Activated CD8-positive, alpha-beta T cell treated with anti-CD3 and anti-CD28 coated beads for 36 hours (primary cell): ENCODE results near the gene AK2. TPM values are rescaled to one million over a fixed set of nuclear protein-coding genes. Genes with fewer than 3 reads are reported as not detected.
"Not testable (repeated sequence)": the region's sequence is repeated elsewhere in the genome, so short reads cannot be mapped to it uniquely, and the experiment has no call there.

Source experiments
- ATAC-seq: fragments of 200-7000 bp; cut with Tn5 transposase; one replicate; pipeline ENCODE4 v1.10.0; 2021; ENCODE audit warnings: mild to moderate bottlenecking, moderate library complexity
- CTCF ChIA-PET: fragments of 350-600 bp; sonication (Branson Sonifier 250); formaldehyde crosslinking; loops from one replicate; lab custom pipeline; 2021; ENCODE audit warnings: antibody characterized with exemption; lab: Charles Lee
- POLR2A ChIA-PET: fragments of 350-600 bp; sonication (Branson Sonifier 250); formaldehyde crosslinking; loops from one replicate; lab custom pipeline; 2021; ENCODE audit warnings: antibody characterized with exemption; lab: Charles Lee
- DNase-seq: peaks from one replicate; pipeline ENCODE4 v3.0.0-alpha.2; 2020
- H3K27ac Mint-ChIP-seq: one replicate; pipeline ENCODE4 v1.8.0; 2021; ENCODE audit warnings: mild to moderate bottlenecking, mixed read lengths
- H3K27me3 Mint-ChIP-seq: one replicate; pipeline ENCODE4 v1.8.0; 2021; ENCODE audit warnings: mixed read lengths
- H3K36me3 Mint-ChIP-seq: one replicate; pipeline ENCODE4 v1.8.0; 2021; ENCODE audit warnings: low read depth, mixed read lengths
- H3K4me1 Mint-ChIP-seq: one replicate; pipeline ENCODE4 v1.8.0; 2021; ENCODE audit warnings: low read depth, mixed read lengths
- H3K4me3 Mint-ChIP-seq: one replicate; pipeline ENCODE4 v1.8.0; 2021; ENCODE audit warnings: mild to moderate bottlenecking, moderate library complexity, mixed read lengths
- H3K9me3 Mint-ChIP-seq: one replicate; pipeline ENCODE4 v1.8.0; 2021; ENCODE audit warnings: mixed read lengths
- intact Hi-C: fragments of 100-400 bp; cut with micrococcal nuclease; formaldehyde crosslinking; loops from one replicate; pipeline ENCODE4 v1.10.0; 2022
- total RNA-seq, 2 experiments: library from RNA; stranded (reverse); gene quantifications; one replicate each; pipeline ENCODE4 v1.2.3, GENCODE V29; 2021
- TF ChIP-seq, protein P1 (sequence below): fragments of 200-600 bp; IDR thresholded peaks from one replicate; pipeline ENCODE4 v1.8.0; 2022; ENCODE audit warnings: antibody characterized with exemption, mild to moderate bottlenecking

AK2 gene
- total RNA-seq, 2 experiments from 2014 or later, result 404 TPM

DNA sequence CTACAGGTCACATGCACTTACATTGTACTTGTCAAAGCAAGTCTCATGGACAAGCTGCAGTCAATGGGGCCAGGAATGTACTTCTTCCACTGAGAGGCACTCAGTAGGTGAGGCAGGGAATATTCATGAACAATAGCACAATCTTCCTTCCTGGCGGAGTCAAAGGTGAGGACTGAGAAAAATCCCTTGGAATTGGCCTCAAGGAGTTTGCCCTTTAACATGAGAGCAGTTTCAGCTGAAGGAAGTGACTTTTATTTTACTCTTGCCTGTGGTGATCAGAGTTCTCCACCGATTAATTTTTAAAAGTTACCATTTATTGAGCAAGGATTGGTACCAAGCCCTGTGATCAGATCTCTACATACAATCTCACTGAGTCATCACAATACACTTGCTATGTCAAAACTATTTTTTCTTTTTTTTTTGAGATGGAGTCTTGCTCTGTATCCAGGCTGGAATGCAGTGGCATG lies 11.2 kb upstream of the AK2 start:
- Mint-ChIP-seq H3K27me3 (no peaks in the 10 kb centered on the region), H3K36me3 (no peaks in the 10 kb centered on the region), H3K4me3 (no peak overlapping the region), H3K4me1 (peaks cover 17% of the 10 kb centered on the region), H3K27ac (no peak overlapping the region), H3K9me3 (no peaks in the 10 kb centered on the region)
- TF ChIP-seq, protein P1, sequence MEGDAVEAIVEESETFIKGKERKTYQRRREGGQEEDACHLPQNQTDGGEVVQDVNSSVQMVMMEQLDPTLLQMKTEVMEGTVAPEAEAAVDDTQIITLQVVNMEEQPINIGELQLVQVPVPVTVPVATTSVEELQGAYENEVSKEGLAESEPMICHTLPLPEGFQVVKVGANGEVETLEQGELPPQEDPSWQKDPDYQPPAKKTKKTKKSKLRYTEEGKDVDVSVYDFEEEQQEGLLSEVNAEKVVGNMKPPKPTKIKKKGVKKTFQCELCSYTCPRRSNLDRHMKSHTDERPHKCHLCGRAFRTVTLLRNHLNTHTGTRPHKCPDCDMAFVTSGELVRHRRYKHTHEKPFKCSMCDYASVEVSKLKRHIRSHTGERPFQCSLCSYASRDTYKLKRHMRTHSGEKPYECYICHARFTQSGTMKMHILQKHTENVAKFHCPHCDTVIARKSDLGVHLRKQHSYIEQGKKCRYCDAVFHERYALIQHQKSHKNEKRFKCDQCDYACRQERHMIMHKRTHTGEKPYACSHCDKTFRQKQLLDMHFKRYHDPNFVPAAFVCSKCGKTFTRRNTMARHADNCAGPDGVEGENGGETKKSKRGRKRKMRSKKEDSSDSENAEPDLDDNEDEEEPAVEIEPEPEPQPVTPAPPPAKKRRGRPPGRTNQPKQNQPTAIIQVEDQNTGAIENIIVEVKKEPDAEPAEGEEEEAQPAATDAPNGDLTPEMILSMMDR, result no peak
- DNase-seq (no peak), ATAC-seq (no peak)
- ChIA-PET POLR2A (interaction anchor here (0.6 kb wide), 1 partner anchor 401 kb away, joined by 3 read pairs; no protein-coding TSS in a partner anchor), CTCF (interaction anchor here (0.8 to 1.6 kb wide), 3 partner anchors 18 to 114 kb away, joined by 3 to 6 read pairs (median 3); no protein-coding TSS in a partner anchor)
- intact Hi-C loops, result no loop called here

DNA sequence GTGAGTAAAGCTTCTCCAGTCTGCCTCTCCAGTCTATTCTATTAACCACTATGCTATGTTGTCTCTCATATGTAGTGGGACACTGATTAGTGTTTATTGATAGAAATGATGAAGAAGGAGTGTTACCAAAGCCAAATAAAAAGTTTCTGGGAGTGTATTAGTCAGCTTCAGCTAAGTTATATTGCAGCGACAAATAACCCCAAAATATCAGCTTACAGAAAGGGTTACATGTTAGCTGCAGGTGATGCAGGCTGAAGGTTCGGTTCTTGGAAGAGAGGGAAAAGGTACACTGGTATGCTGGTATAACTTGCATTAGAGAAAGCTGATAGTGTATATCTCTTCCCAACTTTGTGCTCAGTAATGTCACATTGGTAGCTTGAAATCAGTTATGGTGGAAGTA lies 10.6 kb upstream of the AK2 start:
- DNase-seq (no peak), ATAC-seq (no peak)
- TF ChIP-seq, protein P1, result no peak
- peaks cover 17% of the 10 kb centered on the region for H3K4me1 Mint-ChIP-seq
- intact Hi-C loops, result no loop called here
- no peak overlapping the region for H3K27ac Mint-ChIP-seq
- H3K9me3 Mint-ChIP-seq, result no peaks in the 10 kb centered on the region
- H3K4me3 Mint-ChIP-seq, result no peak overlapping the region
- POLR2A ChIA-PET, result interaction anchor here (0.5 to 0.6 kb wide), 2 partner anchors 400 to 1741 kb away, joined by 3 to 4 read pairs; no protein-coding TSS in a partner anchor
- CTCF ChIA-PET, result interaction anchor here (0.8 to 1.9 kb wide), 4 partner anchors 8 to 39 kb away, joined by 3 to 6 read pairs (median 3); no protein-coding TSS in a partner anchor
- no peaks in the 10 kb centered on the region for H3K36me3 Mint-ChIP-seq
- no peaks in the 10 kb centered on the region for H3K27me3 Mint-ChIP-seq

DNA sequence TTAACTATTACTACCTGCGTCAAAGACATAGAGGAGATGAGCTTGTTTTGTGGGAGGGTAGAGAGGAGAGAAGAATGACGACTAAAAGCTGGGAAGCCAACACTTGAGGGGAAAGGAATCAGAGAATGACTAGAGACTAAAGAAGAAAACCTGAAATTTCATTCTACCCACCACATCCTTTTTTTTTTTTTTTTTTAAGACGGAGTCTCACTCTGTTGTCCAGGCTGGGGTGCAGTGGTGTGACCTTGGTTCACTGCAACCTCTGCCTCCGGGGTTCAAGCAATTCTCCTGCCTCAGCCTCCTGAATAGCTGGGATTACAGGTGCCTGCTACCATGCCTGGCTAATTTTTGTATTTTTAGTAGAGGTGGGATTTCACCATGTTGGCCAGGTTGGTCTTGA lies 9.6 kb upstream of the AK2 start:
- CTCF ChIA-PET, result interaction anchor here (1.6 to 1.9 kb wide), 2 partner anchors 9 to 11 kb away, joined by 3 to 6 read pairs; no protein-coding TSS in a partner anchor
- H3K36me3 Mint-ChIP-seq, ATAC-seq, intact Hi-C loops, H3K27ac Mint-ChIP-seq, H3K27me3 Mint-ChIP-seq, DNase-seq, H3K4me3 Mint-ChIP-seq, POLR2A ChIA-PET, H3K9me3 Mint-ChIP-seq: not testable (repeated sequence)
- H3K4me1 Mint-ChIP-seq, result peaks cover 17% of the 10 kb centered on the region

DNA sequence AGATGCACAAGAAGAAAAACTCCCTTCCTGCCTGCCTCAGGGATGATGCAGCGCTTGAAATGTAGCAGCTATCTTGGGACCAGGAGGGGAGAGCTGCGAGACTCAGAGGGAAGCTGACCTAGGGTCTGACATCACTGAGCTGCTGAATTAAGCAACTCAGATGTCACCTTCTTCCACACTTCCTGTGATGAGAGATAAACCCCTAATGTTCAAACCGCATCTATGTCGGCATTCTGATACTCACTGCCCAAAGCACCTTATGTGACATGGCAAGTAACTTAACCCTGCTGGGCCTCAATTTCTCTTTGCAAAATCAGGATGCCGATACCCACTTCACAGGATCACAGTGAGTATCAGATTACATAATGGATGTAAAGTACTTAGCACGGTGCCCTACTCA lies 9.1 kb upstream of the AK2 start:
- DNase-seq (peak; percentile 12), ATAC-seq (peak; percentile 76)
- H3K36me3 Mint-ChIP-seq, result no peaks in the 10 kb centered on the region
- intact Hi-C loops, result no loop called here
- H3K27me3 Mint-ChIP-seq, result no peaks in the 10 kb centered on the region
- H3K27ac Mint-ChIP-seq, result no peak overlapping the region
- no peaks in the 10 kb centered on the region for H3K9me3 Mint-ChIP-seq
- POLR2A ChIA-PET, result no interaction called here
- TF ChIP-seq, protein P1, result no peak
- H3K4me3 Mint-ChIP-seq, result no peak overlapping the region
- peaks cover 17% of the 10 kb centered on the region for H3K4me1 Mint-ChIP-seq
- CTCF ChIA-PET, result interaction anchor here (1.6 to 1.9 kb wide), 2 partner anchors 10 to 11 kb away, joined by 3 to 6 read pairs; no protein-coding TSS in a partner anchor

DNA sequence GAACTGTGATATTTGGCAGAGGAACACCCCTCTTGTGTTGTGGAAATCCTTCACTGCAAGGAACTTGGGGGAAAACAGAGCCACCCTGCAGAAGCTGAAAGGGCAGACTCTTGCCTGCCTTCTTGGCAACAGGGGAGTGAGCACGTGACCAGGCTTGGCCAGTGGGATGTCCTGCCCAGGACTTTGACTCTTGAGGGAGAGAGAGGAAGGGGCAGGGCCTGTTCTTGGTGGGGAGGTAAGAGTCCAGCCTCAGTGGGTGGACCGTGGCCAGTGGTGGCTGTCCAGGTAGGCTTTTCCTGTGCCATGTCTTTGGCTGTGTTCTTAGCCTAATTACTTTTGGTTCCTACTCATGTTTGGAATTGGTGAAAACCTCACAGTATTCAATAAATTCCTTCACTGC lies 8.6 kb upstream of the AK2 start:
- Mint-ChIP-seq H3K27me3 (no peaks in the 10 kb centered on the region), H3K4me1 (peaks cover 12% of the 10 kb centered on the region), H3K4me3 (no peak overlapping the region), H3K9me3 (no peaks in the 10 kb centered on the region), H3K27ac (no peak overlapping the region), H3K36me3 (no peaks in the 10 kb centered on the region)
- intact Hi-C loops, result no loop called here
- CTCF ChIA-PET, result no interaction called here
- POLR2A ChIA-PET, result no interaction called here
- ATAC-seq (no peak), DNase-seq (no peak)
- TF ChIP-seq, protein P1, result no peak
